Measurements from ENCODE around the gene C12orf54.

- TF ChIP-seq EZH2 (IDR thresholded peaks at IDR 0.05; ENCODE audit: insufficient read depth, low read length) (no peak), CTCF (IDR thresholded peaks at IDR 0.05; ENCODE audit: insufficient read depth, low read depth, low read length) (no peak)
Measured at GRCh38 chr12:48525332-48525731, 43.0 kb downstream of the C12orf54 start, which contains the start of gene OR8S1.
